Transverse colon (tissue), 4 donors: ENCODE measurements around the gene MYCL. TPM values are rescaled to one million over a fixed set of nuclear protein-coding genes. Genes with fewer than 3 reads are reported as not detected.
A peak's percentile ranks its signal among the peaks of the same experiment; 100 is the strongest.

Experiments used
- DNase-seq: peaks from one replicate; pipeline ENCODE4 v3.0.0-alpha.2; 2019
- H3K27ac ChIP-seq, 4 donors: fragments of 200-600 bp; sonication (generic); 2 replicates each; pipeline ENCODE4 v1.5.1; 2016 to 2018; ENCODE audit warnings: inconsistent platforms in 4 of 4
- H3K27me3 ChIP-seq: fragments of 200-600 bp; sonication (generic); 2 replicates; pipeline ENCODE4 v1.5.1; 2017; ENCODE audit warnings: inconsistent platforms
- H3K36me3 ChIP-seq, 4 donors: fragments of 200-600 bp; sonication (generic); 2 replicates each; pipeline ENCODE4 v1.5.1; 2017 to 2019; ENCODE audit warnings: inconsistent platforms in 4 of 4
- H3K4me1 ChIP-seq, 4 donors: fragments of 200-600 bp; sonication (generic); 2 replicates each; pipeline ENCODE4 v1.5.1; 2017 to 2020; ENCODE audit warnings: inconsistent platforms in 4 of 4
- H3K4me3 ChIP-seq, 4 donors: fragments of 200-600 bp; sonication (generic); 1 replicate in 1 of 4; 2 replicates in 3 of 4; pipeline versions ENCODE4 v1.5.1 to v1.6.1; 2017 to 2019; ENCODE audit warnings: inconsistent platforms in 4 of 4
- H3K9me3 ChIP-seq, 2 donors: fragments of 200-600 bp; sonication (generic); 2 replicates each; pipeline ENCODE4 v1.5.1; 2017 to 2019; ENCODE audit warnings: inconsistent platforms in 2 of 2
- EP300 ChIP-seq: sonication (generic); formaldehyde crosslinking; IDR thresholded peaks from one replicate; pipeline ENCODE4 v1.6.1; 2017; ENCODE audit warnings: antibody characterized with exemption, low read depth
- POLR2A ChIP-seq: fragments of 450-650 bp; IDR thresholded peaks from one replicate; pipeline ENCODE4 v1.6.1; 2016; ENCODE audit warnings: antibody characterized with exemption, mild to moderate bottlenecking, moderate library complexity
- POLR2AphosphoS5 ChIP-seq, 3 donors: sonication (generic); formaldehyde crosslinking; IDR thresholded peaks; one replicate each; pipeline ENCODE4 v1.6.1; 2016; ENCODE audit warnings: antibody characterized with exemption in 3 of 3
- WGBS, 2 donors: methylation state at CpG; one replicate each; pipeline ENCODE4 v1.1.5; 2018; ENCODE audit warnings: low coverage in 1 of 2; 5-methylcytosine and 5-hydroxymethylcytosine counted together
- in situ Hi-C, 4 donors: fragments of 200-750 bp; cut with MboI; loops; one replicate each; pipeline versions ENCODE4 v1.15.0 to v1.15.1; 2017; ENCODE audit warnings: low sequenced_read_pairs in 3 of 4, low pct_ligation_motif_present in 1 of 4, low pct_unique_long_range_greater_than_20kb in 1 of 4
- intact Hi-C: fragments of 100-400 bp; cut with DNase I; formaldehyde crosslinking; loops from one replicate; pipeline ENCODE4 v1.15.1; 2023; ENCODE audit warnings: low total_unique reads
- total RNA-seq, 4 donors: library from RNA; depleted of rRNA; stranded (reverse); fragments of >200 nt; gene quantifications; one replicate each; pipeline ENCODE4 v1.1.0, GENCODE V29; 2016
- TF ChIP-seq, protein P1 (sequence below), 5 experiments: fragments of 200-600 bp in 3 of 5; fragments of 450-650 bp in 2 of 5; sonication (generic) in 3 of 5; IDR thresholded peaks; 1 replicate in 2 of 5; 2 replicates in 3 of 5; pipeline ENCODE4 v1.5.1; 2016 to 2017; ENCODE audit warnings: antibody characterized with exemption in 5 of 5, inconsistent platforms in 3 of 5, mild to moderate bottlenecking in 2 of 5, moderate library complexity in 1 of 5

Gene MYCL, protein sequence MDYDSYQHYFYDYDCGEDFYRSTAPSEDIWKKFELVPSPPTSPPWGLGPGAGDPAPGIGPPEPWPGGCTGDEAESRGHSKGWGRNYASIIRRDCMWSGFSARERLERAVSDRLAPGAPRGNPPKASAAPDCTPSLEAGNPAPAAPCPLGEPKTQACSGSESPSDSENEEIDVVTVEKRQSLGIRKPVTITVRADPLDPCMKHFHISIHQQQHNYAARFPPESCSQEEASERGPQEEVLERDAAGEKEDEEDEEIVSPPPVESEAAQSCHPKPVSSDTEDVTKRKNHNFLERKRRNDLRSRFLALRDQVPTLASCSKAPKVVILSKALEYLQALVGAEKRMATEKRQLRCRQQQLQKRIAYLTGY
- total RNA-seq, result 10 to 100 TPM; 14.2 to 27.3 (median 15.8) TPM

- peak within 1 kb of the TSS; percentile 46 to 73 (median 68) for H3K4me3 ChIP-seq
- peaks cover 4 to 34% (median 21%) of the 10 kb centered on the region in 4 donors for H3K4me1 ChIP-seq
- 1% methylated on average over 59 of the region's 92 CpGs; no CpG with 5 or more reads in 1 of the 2 donors for WGBS, 2 donors
- H3K27ac ChIP-seq, result peak within 1 kb of the TSS; percentile 68 to 87 (median 84)
- peaks cover 53% of the 10 kb centered on the region for H3K27me3 ChIP-seq
- in situ Hi-C loops (no loop called here), intact Hi-C loops (loop anchor here (5.0 kb wide), 1 partner anchor 85 kb away; no protein-coding TSS in a partner anchor)
- no peaks in the 10 kb centered on the region for H3K9me3 ChIP-seq
- peak; percentile 92 for DNase-seq
- no peaks in the 10 kb centered on the region for H3K36me3 ChIP-seq
- peak; percentile 69 for TF ChIP-seq POLR2A
- TF ChIP-seq EP300, result no peak
- TF ChIP-seq, protein P1, sequence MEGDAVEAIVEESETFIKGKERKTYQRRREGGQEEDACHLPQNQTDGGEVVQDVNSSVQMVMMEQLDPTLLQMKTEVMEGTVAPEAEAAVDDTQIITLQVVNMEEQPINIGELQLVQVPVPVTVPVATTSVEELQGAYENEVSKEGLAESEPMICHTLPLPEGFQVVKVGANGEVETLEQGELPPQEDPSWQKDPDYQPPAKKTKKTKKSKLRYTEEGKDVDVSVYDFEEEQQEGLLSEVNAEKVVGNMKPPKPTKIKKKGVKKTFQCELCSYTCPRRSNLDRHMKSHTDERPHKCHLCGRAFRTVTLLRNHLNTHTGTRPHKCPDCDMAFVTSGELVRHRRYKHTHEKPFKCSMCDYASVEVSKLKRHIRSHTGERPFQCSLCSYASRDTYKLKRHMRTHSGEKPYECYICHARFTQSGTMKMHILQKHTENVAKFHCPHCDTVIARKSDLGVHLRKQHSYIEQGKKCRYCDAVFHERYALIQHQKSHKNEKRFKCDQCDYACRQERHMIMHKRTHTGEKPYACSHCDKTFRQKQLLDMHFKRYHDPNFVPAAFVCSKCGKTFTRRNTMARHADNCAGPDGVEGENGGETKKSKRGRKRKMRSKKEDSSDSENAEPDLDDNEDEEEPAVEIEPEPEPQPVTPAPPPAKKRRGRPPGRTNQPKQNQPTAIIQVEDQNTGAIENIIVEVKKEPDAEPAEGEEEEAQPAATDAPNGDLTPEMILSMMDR (IDR thresholded peaks at IDR 0.05), result peak; percentile 69 to 92 (median 77)
- TF ChIP-seq POLR2AphosphoS5 (IDR thresholded peaks at IDR 0.05), result peak; percentile 66 to 78 (median 76)
Observed at GRCh38 chr1:39901714-39902459, at the start of gene MYCL. MYCL (minus strand) TSS chr1:39901917; CDS start chr1:39901434, 483 bp downstream.

- in situ Hi-C loops (no loop called here), intact Hi-C loops (no loop called here)
- Histone ChIP-seq H3K27ac (no peak overlapping the region), H3K4me1 (peaks cover 0 to 18% (median 10%) of the 10 kb centered on the region in 4 donors), H3K9me3 (no peaks in the 10 kb centered on the region), H3K36me3 (no peaks in the 10 kb centered on the region), H3K4me3 (no peak overlapping the region), H3K27me3 (no peaks in the 10 kb centered on the region)
- TF ChIP-seq POLR2AphosphoS5 (IDR thresholded peaks at IDR 0.05) (no peak), EP300 (no peak)
- DNase-seq, result no peak
- 91% methylated on average over 2 of the region's 2 CpGs; no CpG with 5 or more reads in 1 of the 2 donors for WGBS, 2 donors
Observed at GRCh38 chr1:39949891-39950290, 48.2 kb upstream of the MYCL start.

DNA sequence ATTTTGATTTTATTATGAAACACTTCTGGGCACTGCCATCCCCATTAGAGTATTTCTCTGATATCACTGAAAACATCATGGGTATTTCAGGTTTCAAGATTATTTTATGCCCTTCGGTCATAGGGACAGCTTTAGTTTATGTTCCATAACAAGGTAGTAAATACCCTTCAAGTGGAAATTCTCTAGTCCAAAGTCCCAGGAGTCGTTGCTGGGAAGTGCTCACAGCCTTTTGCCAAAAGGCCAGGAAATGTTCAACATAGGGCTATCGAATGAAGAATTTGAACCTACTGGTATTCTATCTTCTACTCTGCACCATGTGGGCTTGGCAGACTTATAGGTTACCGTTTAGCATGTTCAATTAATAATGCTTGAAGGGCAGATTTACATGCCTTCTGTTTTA, 45.5 kb upstream of the MYCL start:
- DNase-seq, result no peak
- Histone ChIP-seq H3K27ac (peak overlapping the region in 1 of 4 donors; percentile 38), H3K4me1 (peaks cover 0 to 18% (median 4%) of the 10 kb centered on the region in 4 donors), H3K9me3 (no peaks in the 10 kb centered on the region), H3K27me3 (no peaks in the 10 kb centered on the region), H3K4me3 (no peak overlapping the region), H3K36me3 (no peaks in the 10 kb centered on the region)
- TF ChIP-seq EP300 (no peak), POLR2AphosphoS5 (IDR thresholded peaks at IDR 0.05) (no peak), POLR2A (no peak)
- TF ChIP-seq, protein P1 (IDR thresholded peaks at IDR 0.05), result no peak
- 37 to 42% methylated on average over 2 to 4 of the region's 4 CpGs for WGBS, 2 donors
- in situ Hi-C loops (no loop called here), intact Hi-C loops (no loop called here)

DNA sequence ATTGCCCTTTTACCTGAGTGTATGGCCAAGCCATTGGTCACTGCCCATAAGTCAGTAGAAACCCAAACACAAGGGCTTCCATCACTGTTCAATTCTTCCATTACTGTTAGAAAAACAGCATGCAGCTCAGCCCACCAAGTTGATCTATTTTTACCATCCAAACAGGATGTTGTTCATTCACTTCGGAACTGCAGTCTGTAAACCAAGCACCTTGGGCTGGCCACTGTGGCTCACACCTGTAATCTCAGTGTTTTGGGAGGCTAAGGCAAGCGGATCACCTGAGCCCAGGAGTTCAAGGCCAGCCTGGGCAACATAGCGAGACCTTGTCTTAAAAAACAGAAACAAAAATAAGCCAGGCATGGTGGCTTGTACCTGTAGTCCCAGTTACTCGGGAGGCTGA, 44.5 kb upstream of the MYCL start:
- Histone ChIP-seq H3K4me3 (no peak overlapping the region), H3K9me3 (no peaks in the 10 kb centered on the region), H3K27ac (no peak overlapping the region), H3K36me3 (no peaks in the 10 kb centered on the region), H3K27me3 (no peaks in the 10 kb centered on the region), H3K4me1 (peaks cover 0 to 18% (median 4%) of the 10 kb centered on the region in 4 donors)
- no peak for DNase-seq
- TF ChIP-seq POLR2AphosphoS5 (IDR thresholded peaks at IDR 0.05) (no peak), EP300 (no peak), POLR2A (no peak)
- TF ChIP-seq, protein P1 (IDR thresholded peaks at IDR 0.05), result no peak
- WGBS, 2 donors, result 89% methylated on average over 4 of the region's 4 CpGs; no CpG with 5 or more reads in 1 of the 2 donors
- in situ Hi-C loops, result no loop called here
- intact Hi-C loops, result no loop called here
